H4 (cell line): ENCODE results near the gene MELTF. TPM values are rescaled to one million over a fixed set of nuclear protein-coding genes. Genes with fewer than 3 reads are reported as not detected.
"Not testable (repeated sequence)": the region's sequence is repeated elsewhere in the genome, so short reads cannot be mapped to it uniquely, and the experiment has no call there.

ENCODE experiments used
- DNase-seq: peaks from one replicate; pipeline ENCODE4 v3.0.0-alpha.2; 2015; ENCODE audit warnings: low spot score
- total RNA-seq: library from RNA; depleted of rRNA; stranded (reverse); fragments of >200 nt; shearing (Covaris generic); gene quantifications from 2 replicates; pipeline ENCODE4 v1.2.3, GENCODE V29; 2014; rRNA removed

Gene MELTF
- total RNA-seq: 4.9 and 7.0 TPM in 2 replicates

DNA sequence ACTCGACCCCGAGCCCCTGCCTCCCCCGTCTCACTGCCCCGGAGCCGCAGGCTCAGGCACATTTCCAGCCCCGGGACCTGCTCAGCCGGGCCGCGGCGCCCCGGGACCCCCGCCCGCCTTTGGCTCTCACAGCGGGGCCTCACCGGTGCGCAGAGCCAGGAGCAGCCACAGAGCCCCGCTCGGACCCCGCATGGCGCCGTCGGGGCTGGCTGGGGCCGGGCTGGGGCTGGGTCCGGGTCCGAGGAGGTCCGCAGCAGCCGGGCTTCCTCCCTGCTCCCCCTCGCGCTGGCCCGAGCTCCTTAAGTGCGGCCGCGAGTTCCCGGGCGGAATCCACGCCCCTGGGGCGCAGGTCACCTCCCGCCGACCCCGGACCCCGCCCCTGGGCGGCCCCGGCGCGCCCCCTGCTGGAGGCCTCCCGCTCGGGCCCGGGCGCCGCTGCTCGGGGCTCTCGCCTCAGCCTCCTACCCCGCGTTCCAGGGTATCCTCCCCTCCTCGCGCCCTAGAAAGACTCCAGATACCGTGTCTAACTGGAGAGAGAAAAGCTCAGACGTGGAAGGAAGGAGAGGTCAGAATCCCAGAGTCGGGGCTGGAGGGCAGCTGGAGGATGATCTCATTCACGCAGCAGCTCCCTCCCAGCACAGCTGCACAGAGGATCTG, at the start of gene MELTF:
MELTF (minus strand) TSS at position 307 of the 657 bp plus-strand sequence; CDS start at position 192, 115 bp downstream.
- no peak for DNase-seq

DNA sequence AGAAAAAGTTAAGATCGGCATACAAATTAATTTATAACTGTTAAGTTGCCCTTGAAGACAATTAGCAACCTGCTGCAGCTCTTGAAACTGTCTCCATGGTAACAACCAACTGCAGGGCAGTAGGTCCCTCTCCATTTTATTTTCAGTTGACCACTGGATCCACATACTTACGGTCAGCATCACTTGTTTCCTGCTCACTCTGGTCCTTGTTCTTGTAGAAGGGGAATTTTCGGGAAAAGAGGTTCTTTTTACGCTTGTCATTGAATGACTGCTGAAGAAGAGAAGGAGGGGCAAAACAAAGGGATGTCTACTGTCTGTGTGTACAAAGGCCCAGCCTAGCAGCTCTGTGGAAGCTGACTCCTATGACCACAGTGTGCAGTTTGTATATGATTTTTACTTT, 46.8 kb upstream of the MELTF start:
- DNase-seq: no peak

DNA sequence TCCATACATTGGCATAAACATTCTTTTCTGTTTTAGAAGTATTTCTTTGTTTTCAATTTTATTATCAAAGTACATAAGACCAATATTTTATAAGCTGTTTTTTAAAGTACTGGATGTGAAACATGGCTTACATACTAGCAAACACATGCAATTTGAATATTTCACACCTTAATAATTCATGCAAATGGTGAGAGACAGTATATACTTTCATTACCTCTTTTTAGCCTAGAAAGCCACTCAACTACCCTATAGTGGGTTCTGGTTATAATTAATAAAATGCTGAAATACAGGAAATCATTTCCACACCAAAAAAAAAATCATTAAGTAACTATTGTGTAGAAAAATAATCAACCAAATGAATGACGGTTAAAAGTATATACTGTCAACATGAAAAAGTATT, 38.5 kb upstream of the MELTF start:
- DNase-seq: no peak

DNA sequence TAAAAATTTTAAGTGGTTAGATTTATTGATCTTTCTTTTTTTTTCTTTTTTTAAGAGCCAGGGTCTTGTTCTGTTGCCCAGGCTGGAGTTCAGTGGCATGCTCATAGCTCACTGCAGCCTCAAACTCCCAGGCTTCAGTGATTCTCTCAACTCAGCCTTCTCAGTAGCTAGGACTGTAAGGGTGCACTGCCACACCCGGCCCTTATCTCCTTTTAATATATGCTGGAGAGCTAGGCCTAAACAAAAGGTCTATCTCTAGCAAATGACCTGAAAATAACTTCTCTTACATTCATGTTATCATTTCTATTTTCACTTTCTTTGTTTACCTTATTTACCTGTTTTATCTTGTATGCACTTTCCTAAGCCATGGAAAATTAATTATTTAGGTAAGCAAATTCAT, 35.2 kb upstream of the MELTF start:
- DNase-seq: no peak

DNA sequence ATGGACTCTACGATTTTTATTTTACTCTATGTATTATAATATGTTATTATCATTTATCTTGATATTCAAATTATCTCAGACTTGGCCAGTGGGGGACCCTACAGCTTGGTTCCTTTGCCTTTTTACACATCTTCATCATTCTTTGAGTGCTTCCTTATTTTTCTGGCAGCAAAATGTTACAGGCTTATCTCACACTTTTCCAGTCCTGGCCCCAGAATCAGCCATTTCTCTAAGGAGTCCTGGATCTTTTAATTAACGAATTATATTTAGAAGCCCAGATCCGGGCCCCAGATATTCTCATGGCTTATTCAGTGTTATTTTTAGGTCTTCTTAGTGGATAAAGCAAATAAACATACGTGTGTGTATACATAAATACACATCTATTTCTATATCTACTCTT, 32.8 kb upstream of the MELTF start:
- DNase-seq: no peak

DNA sequence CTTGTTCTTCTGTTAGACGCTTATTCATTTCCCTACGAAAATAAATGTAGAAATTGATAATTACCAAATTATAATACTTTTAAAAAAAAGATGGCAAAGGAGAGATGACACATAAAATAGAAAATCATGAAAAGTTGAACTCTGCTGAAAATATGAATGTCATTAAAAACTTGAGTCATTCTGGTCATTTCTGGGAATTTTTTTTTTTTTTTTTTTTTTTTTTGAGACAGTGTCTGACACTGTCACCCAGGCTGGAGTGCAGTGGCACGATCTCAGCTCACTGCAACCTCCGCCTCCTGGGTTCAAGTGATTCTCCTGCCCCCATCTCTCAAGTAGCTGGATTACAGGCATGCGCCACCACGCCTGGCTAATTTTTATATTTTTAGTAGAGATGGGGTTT, 22.0 kb upstream of the MELTF start:
- DNase-seq: not testable (repeated sequence)

DNA sequence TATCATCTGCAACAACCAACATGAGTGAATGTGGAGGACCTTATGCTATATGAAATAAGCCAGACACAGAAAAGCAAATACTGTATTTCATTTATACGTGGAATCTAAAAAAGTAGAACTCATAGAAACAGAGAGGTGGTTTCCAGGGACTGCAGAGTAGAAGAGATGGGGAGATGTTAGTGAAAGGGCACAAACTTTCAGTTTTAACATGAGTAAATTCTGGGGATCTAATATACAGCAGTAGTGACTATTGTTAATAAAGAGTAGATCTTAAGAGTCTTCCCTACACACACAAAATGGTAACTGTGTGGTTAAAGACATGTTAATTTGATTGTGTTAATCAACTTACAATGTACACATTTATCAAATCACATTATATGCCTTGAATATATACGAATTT, 20.9 kb upstream of the MELTF start:
- DNase-seq: no peak

DNA sequence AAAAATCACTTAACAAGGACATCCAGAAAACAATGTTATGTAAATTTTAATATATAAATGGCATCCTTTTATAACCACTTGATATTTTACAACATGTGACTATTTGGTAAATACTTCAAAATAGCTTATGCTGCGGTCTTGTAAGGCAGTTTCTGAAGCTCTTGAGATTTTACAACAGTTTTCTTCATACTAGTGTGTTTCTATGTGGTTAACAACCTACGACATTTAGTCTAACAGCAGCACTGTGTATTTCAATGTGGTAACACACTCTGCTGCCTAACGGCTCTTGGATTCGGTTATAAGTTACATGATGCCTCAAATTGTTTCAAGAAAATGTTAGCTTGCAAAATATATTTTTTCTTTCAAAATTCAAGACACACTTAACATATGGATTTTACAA, 12.9 kb upstream of the MELTF start:
- no peak for DNase-seq

DNA sequence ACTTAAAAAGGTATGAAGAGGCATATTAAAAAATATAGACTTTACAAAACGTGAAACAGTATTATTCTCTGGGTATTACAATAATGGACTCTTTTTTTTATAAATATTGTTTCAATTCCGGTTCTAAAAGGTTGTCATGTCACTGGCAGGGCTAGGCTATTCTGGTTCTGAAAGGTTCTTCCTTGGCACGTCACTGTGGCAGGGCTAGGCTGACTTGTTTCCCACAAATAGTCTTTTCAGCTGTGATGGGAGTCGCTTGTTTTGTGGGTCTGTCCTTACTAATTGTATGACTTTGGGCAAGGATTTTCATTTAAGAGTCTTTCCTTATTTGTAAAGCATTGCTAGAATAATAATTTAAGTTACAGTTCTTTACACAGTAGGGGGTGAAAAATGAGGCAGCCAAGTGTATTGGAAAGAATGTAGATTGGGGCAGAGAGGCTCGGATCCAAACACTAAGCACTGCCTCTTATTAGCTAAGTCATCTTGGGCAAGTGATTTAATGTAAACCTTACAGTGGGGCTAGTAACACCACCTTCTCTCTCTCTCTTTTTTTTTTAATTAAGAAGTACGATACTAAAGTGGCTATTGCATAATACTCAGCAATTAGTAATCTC, 12.4 kb upstream of the MELTF start:
- no peak for DNase-seq

DNA sequence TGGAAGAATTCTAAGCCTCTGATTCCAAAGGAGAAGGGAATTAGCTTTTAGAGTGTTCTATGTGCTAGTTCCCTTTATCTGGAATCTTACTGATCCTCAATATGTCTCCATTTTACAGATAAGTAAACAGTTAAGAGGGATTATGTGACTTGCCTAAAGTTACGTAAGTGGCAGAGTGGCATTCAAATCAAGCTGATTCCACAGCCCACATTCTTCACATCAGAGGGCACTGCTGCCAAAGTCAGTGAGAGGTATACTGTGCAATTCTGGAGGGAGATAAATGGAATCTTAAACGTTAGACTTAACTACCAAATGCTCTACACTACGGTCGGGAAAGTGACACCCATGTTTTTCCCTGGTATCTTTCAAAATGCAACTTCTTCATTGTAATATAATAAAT, 11.0 kb upstream of the MELTF start:
- no peak for DNase-seq

DNA sequence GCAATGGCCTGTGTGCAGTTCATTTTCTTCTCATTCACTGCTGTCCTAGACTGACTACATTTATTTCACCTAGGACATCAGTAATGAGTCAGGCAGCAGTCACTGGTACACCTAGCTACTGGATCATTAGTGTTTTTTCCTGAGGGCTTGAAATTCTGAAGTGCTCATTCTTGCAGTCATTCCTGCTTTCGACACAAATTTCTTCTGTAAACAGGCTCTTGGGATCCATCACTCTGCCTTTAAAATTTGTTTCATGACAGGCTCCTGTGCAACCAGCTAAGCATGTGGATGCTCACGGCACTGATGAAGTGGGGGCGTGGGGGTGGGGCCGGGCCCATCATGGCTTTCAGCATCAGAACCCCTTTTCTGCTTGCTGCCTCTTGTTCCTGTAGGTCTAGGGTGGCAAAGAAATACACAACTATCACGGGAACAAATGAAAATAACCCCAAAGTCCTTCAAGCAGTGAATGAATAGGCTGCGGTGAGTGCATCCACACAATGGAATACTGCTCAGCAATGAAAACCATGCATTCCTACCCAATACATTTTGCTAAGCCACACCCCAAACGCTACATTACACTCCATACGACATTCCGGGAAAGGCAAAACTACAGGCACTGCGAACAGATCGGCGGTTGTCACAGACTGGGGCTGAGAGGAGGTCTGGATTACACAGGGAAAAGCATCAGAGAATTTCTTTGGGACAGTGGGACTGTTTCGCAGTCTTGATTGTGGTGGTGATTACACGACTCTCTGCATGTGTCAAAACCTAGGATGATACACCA, 9.3 kb upstream of the MELTF start:
- no peak for DNase-seq

DNA sequence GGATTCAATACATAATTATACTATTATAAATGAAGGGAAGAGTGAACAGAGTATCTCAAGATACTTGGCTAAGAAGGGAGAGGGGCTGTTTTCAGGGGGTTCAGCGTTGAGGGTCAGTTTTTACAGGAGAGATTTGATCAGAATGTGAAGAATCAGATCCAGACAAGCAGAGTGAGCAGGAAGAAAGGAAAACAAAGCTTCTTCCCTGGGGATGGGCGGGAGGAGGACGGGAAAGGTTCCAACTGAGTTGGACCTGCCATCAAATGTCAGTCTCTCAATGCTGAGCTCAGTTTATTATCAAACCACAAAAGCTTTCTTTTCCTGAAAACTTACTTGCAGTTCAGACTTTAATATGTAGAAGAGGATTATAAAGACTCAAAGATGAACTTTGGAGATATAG, 6.0 kb upstream of the MELTF start:
- DNase-seq: no peak

DNA sequence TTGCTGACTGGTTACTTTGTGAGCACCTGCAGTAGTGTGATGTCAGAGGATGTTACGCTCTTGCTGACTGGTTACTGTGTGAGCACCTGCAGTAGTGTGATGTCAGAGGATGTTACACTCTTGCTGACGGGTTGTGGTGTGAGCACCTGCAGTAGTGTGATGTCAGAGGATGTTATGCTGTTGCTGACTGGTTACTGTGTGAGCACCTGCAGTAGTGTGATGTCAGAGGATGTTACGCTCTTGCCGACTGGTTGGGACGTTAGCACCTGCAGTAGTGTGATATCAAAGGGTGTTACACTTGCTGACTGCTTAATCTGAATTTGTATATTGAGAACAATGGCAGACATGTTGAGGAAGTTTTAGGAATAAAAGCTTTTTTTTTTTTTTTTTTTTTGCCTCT, 5.2 kb upstream of the MELTF start:
- not testable (repeated sequence) for DNase-seq

DNA sequence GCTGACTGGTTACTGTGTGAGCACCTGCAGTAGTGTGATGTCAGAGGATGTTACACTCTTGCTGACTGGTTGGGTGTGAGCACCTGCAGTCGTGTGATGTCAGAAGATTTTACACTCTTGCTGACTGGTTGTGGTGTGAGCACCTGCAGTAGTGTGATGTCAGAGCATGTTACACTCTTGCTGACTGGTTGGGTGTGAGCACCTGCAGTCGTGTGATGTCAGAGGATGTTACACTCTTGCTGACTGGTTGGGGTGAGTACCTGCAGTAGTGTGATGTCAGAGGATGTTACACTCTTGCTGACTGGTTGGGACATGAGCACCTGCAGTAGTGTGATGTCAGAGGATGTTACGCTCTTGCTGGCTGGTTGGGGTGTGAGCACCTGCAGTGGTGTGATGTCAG, 4.1 kb upstream of the MELTF start:
- not testable (repeated sequence) for DNase-seq

DNA sequence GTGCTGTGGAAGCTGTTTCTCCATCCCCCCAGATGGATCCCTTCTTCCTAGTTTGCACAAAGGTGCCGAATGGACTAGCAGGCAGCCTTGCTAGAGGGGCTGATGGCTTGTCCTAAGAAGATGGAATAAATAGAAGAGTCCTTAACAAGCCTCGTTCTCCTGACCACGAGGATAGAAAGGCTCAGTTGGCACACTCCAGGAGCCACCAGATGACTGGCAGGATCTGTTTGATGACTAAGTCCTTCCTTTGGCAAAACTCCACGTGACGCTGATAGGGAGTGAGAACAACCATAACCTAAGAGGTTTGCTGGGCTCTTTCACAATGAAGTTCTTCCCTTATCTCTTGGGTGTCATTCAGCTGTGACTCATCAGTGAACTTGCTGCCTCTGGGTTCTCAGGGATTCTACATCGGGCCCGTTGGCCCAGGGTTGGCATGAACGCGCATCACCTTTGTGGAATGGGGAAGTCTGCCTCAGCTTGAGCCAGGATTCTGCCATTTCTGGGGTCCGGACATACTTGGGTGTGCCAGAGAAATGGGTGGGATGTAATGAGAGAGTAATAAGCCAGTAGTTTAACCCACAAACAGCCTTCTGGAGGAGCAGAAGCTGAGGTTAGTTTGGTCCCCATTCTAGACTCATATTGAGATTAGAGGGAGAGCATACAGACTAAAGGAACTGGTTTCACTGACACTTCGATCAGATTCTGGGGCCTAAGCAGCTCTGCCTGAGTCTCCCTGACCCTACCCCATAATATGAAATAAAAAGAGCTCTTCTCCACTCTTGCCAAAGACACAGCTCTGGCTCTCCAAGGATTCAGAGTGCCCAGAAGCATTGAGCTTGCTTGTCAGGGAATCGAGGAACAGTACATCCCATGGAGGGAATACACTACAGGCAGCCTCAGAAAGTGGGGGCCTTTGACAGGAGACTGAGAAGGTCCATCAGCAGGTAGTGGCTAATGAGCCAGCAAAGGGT, 2.0 kb upstream of the MELTF start:
- DNase-seq: peak; percentile 95

DNA sequence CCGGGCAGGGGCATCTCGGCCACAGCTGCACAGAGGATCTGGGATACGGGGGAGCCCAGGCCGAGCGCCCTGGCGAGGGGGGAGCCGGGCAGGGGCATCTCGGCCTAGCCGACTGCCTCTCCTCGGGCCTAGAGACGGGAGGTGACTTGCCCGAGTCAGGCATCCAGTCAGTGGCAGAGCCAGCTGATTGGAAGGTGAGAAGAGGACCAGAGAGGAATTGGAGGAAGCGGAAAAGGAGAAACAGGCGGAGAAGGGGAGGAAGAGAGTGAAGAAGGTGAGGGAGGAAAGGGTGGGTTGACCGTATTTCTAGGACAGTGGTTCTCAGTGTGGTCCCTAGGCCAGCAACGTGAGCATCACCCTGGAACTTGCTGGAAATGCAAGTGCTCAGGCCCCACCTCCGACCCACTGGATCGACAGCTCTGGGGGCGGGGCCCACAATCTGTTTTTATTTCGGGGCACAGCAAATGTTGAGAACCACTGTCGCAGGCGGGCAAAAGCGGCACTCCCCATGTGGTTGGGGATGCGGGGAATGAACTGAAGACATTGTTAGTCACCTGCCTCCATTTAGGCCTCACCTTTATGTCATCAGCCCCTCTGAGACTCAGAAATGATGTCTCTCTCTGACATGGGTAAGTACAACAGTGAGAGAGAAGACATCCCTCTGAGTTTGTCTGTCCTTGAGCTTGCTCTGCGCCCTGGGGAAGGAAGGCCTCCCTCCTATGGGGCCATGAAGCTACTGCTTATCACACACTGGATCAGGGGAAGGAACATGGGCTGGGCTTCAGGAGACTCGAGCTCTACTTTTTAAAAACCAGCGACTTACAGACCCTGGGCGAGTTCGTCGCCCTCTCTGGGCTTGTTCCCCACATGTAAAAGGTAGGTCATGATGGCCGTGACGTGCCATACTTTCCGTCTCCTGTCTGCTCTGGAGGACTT, 1.0 kb upstream of the MELTF start:
- DNase-seq: no peak

DNA sequence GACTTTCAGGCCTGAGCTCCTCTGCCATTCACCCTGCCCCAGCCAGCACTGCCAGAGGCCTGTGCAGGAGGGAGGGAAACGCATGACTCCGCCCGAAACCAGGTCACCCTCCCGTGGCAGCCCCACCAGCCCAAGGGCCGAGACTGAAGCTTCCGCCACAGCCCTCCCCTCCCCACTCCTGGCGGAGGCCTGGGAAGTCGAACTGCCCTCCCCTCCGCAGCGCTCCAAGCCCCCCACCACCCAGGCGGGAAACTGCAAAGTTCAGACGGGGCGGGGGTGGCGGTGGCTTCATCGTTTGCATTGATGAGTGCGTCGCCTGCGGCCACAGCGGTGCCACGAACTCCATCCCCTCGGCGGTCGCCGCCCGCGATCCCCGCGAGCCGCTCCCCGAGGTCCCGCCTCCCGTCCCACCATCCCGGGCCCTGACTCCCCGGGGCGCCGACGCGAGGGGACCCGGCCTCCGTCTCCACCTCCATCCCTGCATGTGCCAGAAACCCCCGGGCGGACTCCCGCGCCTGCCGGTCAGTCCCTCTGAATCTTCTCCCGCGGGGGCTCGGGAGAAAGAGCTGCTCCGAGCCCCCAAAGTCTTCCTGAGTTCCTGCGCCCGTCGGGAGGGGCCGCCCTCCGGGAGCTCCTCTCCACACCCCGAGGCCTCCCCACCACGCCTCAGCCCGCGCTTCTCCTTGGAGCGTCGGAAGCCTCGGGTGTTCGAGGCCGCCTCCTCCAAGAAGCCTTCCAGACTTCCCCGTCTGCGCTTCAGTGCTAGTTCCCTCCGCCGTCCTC, 698 bp downstream of the MELTF start:
- DNase-seq: no peak

DNA sequence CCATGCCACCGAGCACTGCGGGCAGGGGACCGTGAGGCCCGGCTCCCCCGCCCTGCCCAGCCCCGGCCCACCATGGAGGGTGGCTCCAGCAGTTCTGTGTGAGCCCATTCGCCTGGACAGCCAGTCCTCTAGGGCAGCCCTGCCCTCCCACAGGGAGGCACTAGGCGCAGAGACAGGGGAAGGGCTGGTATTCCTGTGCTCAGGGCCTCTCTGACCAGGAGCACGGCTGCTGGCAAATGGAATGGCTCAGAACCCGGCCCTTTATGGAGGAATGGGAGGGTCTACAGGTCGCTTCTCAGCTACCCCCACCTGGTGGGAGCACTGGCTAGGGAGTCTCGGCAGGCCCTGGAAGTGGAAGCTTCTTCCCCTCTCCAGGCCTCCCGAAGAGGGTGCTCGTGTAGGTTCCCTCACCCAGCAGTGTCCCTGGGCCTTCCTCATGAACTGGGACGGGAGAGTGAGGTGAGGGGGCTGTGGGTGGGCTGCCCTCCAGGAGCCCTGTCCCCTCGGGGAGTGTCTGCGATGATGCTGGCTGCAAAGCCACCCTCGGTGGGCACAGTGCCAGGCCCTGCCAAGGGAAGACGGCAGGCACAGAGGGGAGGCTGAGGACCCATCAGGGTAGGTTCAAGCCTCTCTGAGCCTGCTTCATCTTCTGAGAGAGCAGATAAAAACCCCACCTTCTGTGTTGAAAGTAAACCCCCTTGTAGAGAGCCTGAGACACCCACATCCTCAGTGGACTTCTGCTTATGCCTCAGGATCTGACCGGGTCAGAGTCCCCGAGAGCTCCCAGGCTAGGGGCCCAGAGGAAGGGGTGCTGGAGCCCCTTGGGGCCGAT, 1.5 kb downstream of the MELTF start:
- no peak for DNase-seq
